SK-N-SH (cell line): ENCODE data around the gene SLC13A2. TPM values are rescaled to one million over a fixed set of nuclear protein-coding genes. Genes with fewer than 3 reads are reported as not detected.

Source experiments
- CTCF ChIA-PET: fragments of 300-600, 350-600 bp; formaldehyde crosslinking; extraction: SDS; loops from one replicate; lab custom pipeline; 2021; lab: Yijun Ruan, JAX
- POLR2A ChIA-PET: fragments of 350-600 bp; sonication (Branson Sonifier 250); formaldehyde crosslinking; extraction: SDS; loops from one replicate; lab custom pipeline; 2020; ENCODE audit warnings: antibody characterized with exemption, inconsistent platforms; lab: Yijun Ruan, JAX
- DNase-seq: peaks from one replicate; pipeline ENCODE4 v3.0.0; 2012
- H2AFZ ChIP-seq: fragments of 200-600 bp; sonication (generic); 2 replicates; pipeline ENCODE4 v1.8.1; 2016; ENCODE audit warnings: antibody characterized with exemption, mild to moderate bottlenecking, low read depth
- H3F3A ChIP-seq: fragments of 200-600 bp; sonication (generic); replicated peaks from 2 replicates; pipeline ENCODE3; 2016; ENCODE audit warnings: antibody characterized with exemption, mild to moderate bottlenecking; ENCODE audit not compliant: insufficient read depth
- H3K27ac ChIP-seq, 2 experiments: fragments of 200-500 bp in 1 of 2; fragments of 200-600 bp in 1 of 2; sonication (Bioruptor generic) in 1 of 2; sonication (generic), shearing (Covaris generic) in 1 of 2; 2 replicates each; pipeline versions ENCODE4 v1.5.1 to v1.6.1; 2014 to 2016; ENCODE audit warnings: low read depth in 2 of 2, inconsistent platforms in 1 of 2, low read length in 1 of 2, mild to moderate bottlenecking in 1 of 2, mixed read lengths in 1 of 2
- H3K27me3 ChIP-seq: fragments of 200-600 bp; sonication (generic), shearing (Covaris generic); 2 replicates; pipeline ENCODE4 v1.6.1; 2016; ENCODE audit warnings: mixed run types; ENCODE audit not compliant: insufficient read depth
- H3K36me3 ChIP-seq, 2 experiments: fragments of 200-500 bp in 1 of 2; fragments of 200-600 bp in 1 of 2; sonication (Bioruptor generic) in 1 of 2; sonication (generic) in 1 of 2; replicated peaks in 1 of 2; 2 replicates each; pipeline versions ENCODE3 to v1.5.1; 2014 to 2016; ENCODE audit warnings: low read length in 1 of 2, mild to moderate bottlenecking in 1 of 2; ENCODE audit not compliant: insufficient read depth in 2 of 2, control insufficient read depth in 1 of 2
- H3K4me1 ChIP-seq, 2 experiments: fragments of 200-500 bp in 1 of 2; fragments of 200-600 bp in 1 of 2; sonication (Bioruptor generic) in 1 of 2; sonication (generic), shearing (Covaris generic) in 1 of 2; 2 replicates each; pipeline versions ENCODE4 v1.5.1 to v1.6.1; 2014 to 2016; ENCODE audit warnings: low read depth in 1 of 2, low read length in 1 of 2, mixed run types in 1 of 2; ENCODE audit not compliant: insufficient read depth in 2 of 2, control insufficient read depth in 1 of 2
- H3K4me2 ChIP-seq: fragments of 200-600 bp; sonication (generic), shearing (Covaris generic); 2 replicates; pipeline ENCODE4 v1.6.1; 2017; ENCODE audit warnings: mixed run types
- H3K4me3 ChIP-seq, 2 experiments: fragments of 200-500 bp in 1 of 2; fragments of 200-600 bp in 1 of 2; sonication (Bioruptor generic) in 1 of 2; sonication (generic), shearing (Covaris generic) in 1 of 2; 2 replicates each; pipeline versions ENCODE4 v1.5.1 to v1.8.1; 2014 to 2016; ENCODE audit warnings: low read depth in 2 of 2, inconsistent platforms in 1 of 2, low read length in 1 of 2, mild to moderate bottlenecking in 1 of 2, mixed read lengths in 1 of 2, moderate library complexity in 1 of 2
- H3K79me2 ChIP-seq: fragments of 200-600 bp; sonication (generic); 2 replicates; pipeline ENCODE4 v1.8.1; 2017; ENCODE audit warnings: mild to moderate bottlenecking; ENCODE audit not compliant: insufficient read depth
- H3K9ac ChIP-seq: fragments of 200-600 bp; sonication (generic); 2 replicates; pipeline ENCODE4 v1.6.1; 2017; ENCODE audit warnings: mixed run types
- H3K9me2 ChIP-seq: fragments of 200-600 bp; sonication (generic); 2 replicates; pipeline ENCODE4 v1.6.1; 2017; ENCODE audit warnings: mixed run types
- H3K9me3 ChIP-seq: fragments of 200-600 bp; sonication (generic); 2 replicates; pipeline ENCODE4 v1.6.1; 2017; ENCODE audit warnings: mixed run types, mild to moderate bottlenecking, moderate library complexity
- H4K20me1 ChIP-seq: fragments of 200-600 bp; sonication (generic); 2 replicates; pipeline ENCODE4 v1.6.1; 2017; ENCODE audit warnings: mild to moderate bottlenecking, mixed run types; ENCODE audit not compliant: insufficient read depth
- EP300 ChIP-seq, 2 experiments: IDR thresholded peaks; 2 replicates each; pipeline versions ENCODE4 v1.4.0 to v1.6.1; 2012; ENCODE audit warnings: borderline replicate concordance in 1 of 2, low read depth in 1 of 2, low read length in 1 of 2
- GABPA ChIP-seq: IDR thresholded peaks from 2 replicates; pipeline ENCODE4 v1.4.0; 2012; ENCODE audit warnings: low read depth, mild to moderate bottlenecking
- IRF3 ChIP-seq: fragments of 150-350 bp; IDR thresholded peaks from 2 replicates; pipeline ENCODE4 v1.6.1; 2016; ENCODE audit warnings: mild to moderate bottlenecking, low read depth, low read length
- NRF1 ChIP-seq: IDR thresholded peaks from 2 replicates; pipeline ENCODE4 v1.6.1; 2012; ENCODE audit warnings: low read depth, mild to moderate bottlenecking, low read length
- POLR2AphosphoS5 ChIP-seq: IDR thresholded peaks from 2 replicates; pipeline ENCODE4 v1.6.1; 2012; ENCODE audit warnings: low read depth, low read length
- TCF12 ChIP-seq: IDR thresholded peaks from 2 replicates; pipeline ENCODE4 v1.4.0; 2012
- WGBS: methylation state at CpG from one replicate; pipeline ENCODE4 v1.1.6; 2017; ENCODE audit warnings: low lambda C conversion rate; 5-methylcytosine and 5-hydroxymethylcytosine counted together
- polyA plus RNA-seq, 3 experiments: library from polyadenylated mRNA; depleted of rRNA; stranded (reverse); fragments of >200 nt; gene quantifications; 2 replicates each; pipeline ENCODE4 v1.2.3, GENCODE V29; 2012
- TF ChIP-seq, protein P1 (sequence below): IDR thresholded peaks from 2 replicates; pipeline ENCODE4 v1.6.1; 2012; ENCODE audit warnings: mild to moderate bottlenecking, low read depth, low read length, moderate library complexity
- TF ChIP-seq, protein P2 (sequence below): fragments of 200-600 bp; sonication (generic); IDR thresholded peaks from 2 replicates; pipeline ENCODE4 v1.6.1; 2017; ENCODE audit warnings: antibody characterized with exemption, mild to moderate bottlenecking, moderate library complexity

SLC13A2 gene
- polyA plus RNA-seq, 1 of the 3 experiments (the other 2 are of a cell fraction): not detected

GRCh38 chr17:28508211-28508724 is 34.8 kb downstream of the SLC13A2 start:
- CTCF ChIA-PET: interaction anchor here (0.7 to 2.1 kb wide), 3 partner anchors 13 to 135 kb away, joined by 3 to 5 read pairs (median 4); no protein-coding TSS in a partner anchor

More at GRCh38 chr17:28508211-28508724, 34.8 kb downstream of the SLC13A2 start:
- H3F3A ChIP-seq: no peaks in the 10 kb centered on the region
- H2AFZ ChIP-seq: no peak overlapping the region
- no peak overlapping the region for H3K4me2 ChIP-seq
- H3K9ac ChIP-seq: no peak overlapping the region
- peaks cover 32% of the 10 kb centered on the region for H3K27me3 ChIP-seq
- H3K4me3 ChIP-seq: no peak overlapping the region
- no peaks in the 10 kb centered on the region for H3K36me3 ChIP-seq
- DNase-seq: no peak
- no peaks in the 10 kb centered on the region for H3K9me2 ChIP-seq
- WGBS: 69% methylated on average over 11 of the region's 11 CpGs
- no peaks in the 10 kb centered on the region for H3K9me3 ChIP-seq
- H3K79me2 ChIP-seq: no peaks in the 10 kb centered on the region
- TF ChIP-seq, protein P1, sequence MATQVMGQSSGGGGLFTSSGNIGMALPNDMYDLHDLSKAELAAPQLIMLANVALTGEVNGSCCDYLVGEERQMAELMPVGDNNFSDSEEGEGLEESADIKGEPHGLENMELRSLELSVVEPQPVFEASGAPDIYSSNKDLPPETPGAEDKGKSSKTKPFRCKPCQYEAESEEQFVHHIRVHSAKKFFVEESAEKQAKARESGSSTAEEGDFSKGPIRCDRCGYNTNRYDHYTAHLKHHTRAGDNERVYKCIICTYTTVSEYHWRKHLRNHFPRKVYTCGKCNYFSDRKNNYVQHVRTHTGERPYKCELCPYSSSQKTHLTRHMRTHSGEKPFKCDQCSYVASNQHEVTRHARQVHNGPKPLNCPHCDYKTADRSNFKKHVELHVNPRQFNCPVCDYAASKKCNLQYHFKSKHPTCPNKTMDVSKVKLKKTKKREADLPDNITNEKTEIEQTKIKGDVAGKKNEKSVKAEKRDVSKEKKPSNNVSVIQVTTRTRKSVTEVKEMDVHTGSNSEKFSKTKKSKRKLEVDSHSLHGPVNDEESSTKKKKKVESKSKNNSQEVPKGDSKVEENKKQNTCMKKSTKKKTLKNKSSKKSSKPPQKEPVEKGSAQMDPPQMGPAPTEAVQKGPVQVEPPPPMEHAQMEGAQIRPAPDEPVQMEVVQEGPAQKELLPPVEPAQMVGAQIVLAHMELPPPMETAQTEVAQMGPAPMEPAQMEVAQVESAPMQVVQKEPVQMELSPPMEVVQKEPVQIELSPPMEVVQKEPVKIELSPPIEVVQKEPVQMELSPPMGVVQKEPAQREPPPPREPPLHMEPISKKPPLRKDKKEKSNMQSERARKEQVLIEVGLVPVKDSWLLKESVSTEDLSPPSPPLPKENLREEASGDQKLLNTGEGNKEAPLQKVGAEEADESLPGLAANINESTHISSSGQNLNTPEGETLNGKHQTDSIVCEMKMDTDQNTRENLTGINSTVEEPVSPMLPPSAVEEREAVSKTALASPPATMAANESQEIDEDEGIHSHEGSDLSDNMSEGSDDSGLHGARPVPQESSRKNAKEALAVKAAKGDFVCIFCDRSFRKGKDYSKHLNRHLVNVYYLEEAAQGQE: no peak
- TF ChIP-seq GABPA (no peak), IRF3 (no peak), TCF12 (no peak), EP300 (IDR thresholded peaks at IDR 0.05; ENCODE audit: borderline replicate concordance in 1 of 2, low read depth in 1 of 2, low read length in 1 of 2) (no peak), NRF1 (no peak), POLR2AphosphoS5 (no peak)
- TF ChIP-seq, protein P2, sequence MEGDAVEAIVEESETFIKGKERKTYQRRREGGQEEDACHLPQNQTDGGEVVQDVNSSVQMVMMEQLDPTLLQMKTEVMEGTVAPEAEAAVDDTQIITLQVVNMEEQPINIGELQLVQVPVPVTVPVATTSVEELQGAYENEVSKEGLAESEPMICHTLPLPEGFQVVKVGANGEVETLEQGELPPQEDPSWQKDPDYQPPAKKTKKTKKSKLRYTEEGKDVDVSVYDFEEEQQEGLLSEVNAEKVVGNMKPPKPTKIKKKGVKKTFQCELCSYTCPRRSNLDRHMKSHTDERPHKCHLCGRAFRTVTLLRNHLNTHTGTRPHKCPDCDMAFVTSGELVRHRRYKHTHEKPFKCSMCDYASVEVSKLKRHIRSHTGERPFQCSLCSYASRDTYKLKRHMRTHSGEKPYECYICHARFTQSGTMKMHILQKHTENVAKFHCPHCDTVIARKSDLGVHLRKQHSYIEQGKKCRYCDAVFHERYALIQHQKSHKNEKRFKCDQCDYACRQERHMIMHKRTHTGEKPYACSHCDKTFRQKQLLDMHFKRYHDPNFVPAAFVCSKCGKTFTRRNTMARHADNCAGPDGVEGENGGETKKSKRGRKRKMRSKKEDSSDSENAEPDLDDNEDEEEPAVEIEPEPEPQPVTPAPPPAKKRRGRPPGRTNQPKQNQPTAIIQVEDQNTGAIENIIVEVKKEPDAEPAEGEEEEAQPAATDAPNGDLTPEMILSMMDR: no peak
- TF ChIP-seq, all 33 proteins: peak for 0
- Histone ChIP-seq H4K20me1 (no peaks in the 10 kb centered on the region), H3K27ac (no peak overlapping the region), H3K4me1 (no peaks in the 10 kb centered on the region)
- POLR2A ChIA-PET: no interaction called here
